SK-MEL-5 (cell line): ENCODE measurements around the gene SYVN1. TPM values are rescaled to one million over a fixed set of nuclear protein-coding genes. Genes with fewer than 3 reads are reported as not detected.

Experiments used
- DNase-seq: peaks from one replicate; pipeline ENCODE4 v3.0.0-alpha.2; 2016; ENCODE audit warnings: low read depth, low spot score
- in situ Hi-C: cut with HindIII; loops from 2 replicates; pipeline ENCODE4 v1.10.0; 2016; ENCODE audit warnings: low sequenced_read_pairs, high pct_unique_total_duplicates, low pct_unique_long_range_greater_than_20kb
- total RNA-seq: library from RNA; depleted of rRNA; stranded (reverse); fragments of >200 nt; shearing (Covaris generic); gene quantifications from 2 replicates; pipeline ENCODE4 v1.2.3, GENCODE V29; 2014

SYVN1 gene
- total RNA-seq, 1 experiment from 2014 or later = 8.9 TPM

GRCh38 chr11:65118097-65118837 lies 16.1 kb downstream of the SYVN1 start:
- DNase-seq = no peak
- in situ Hi-C loops = no loop called here

GRCh38 chr11:65117206-65118096 lies 16.9 kb downstream of the SYVN1 start, which contains the start of gene ZNHIT2:
TSS of gene ZNHIT2 (minus strand) at chr11:65117701. CDS start at chr11:65117653, 48 bp downstream.
- in situ Hi-C loops = no loop called here

GRCh38 chr11:65116370-65117205 lies 17.7 kb downstream of the SYVN1 start:
- in situ Hi-C loops = no loop called here
- peak; percentile 41 for DNase-seq

More at GRCh38 chr11:65117206-65118096, 16.9 kb downstream of the SYVN1 start, which contains the start of gene ZNHIT2:
- peak; percentile 97 for DNase-seq

GRCh38 chr11:65115361-65116082 lies 18.8 kb downstream of the SYVN1 start:
- no peak for DNase-seq
- in situ Hi-C loops = no loop called here

GRCh38 chr11:65114538-65115171 lies 19.7 kb downstream of the SYVN1 start:
- in situ Hi-C loops = no loop called here
- DNase-seq = no peak

- in situ Hi-C loops = no loop called here
- no peak for DNase-seq
Measured at GRCh38 chr11:65113839-65114238, 20.5 kb downstream of the SYVN1 start.

- in situ Hi-C loops = no loop called here
- no peak for DNase-seq
Measured at GRCh38 chr11:65113361-65113756, 21.0 kb downstream of the SYVN1 start.

- in situ Hi-C loops = no loop called here
- no peak for DNase-seq
Measured at GRCh38 chr11:65112546-65113360, 21.6 kb downstream of the SYVN1 start.

GRCh38 chr11:65111744-65112545 lies 22.4 kb downstream of the SYVN1 start, which contains the start of gene TM7SF2:
TSS of gene TM7SF2 (plus strand) at chr11:65111872. CDS start at chr11:65112016, 144 bp downstream.
- peak; percentile 88 for DNase-seq
- in situ Hi-C loops = no loop called here

GRCh38 chr11:65111159-65111743 lies 23.1 kb downstream of the SYVN1 start:
- in situ Hi-C loops = no loop called here
- DNase-seq = no peak

- DNase-seq = peak; percentile 82
- in situ Hi-C loops = no loop called here
Measured at GRCh38 chr11:65110354-65110861, 23.9 kb downstream of the SYVN1 start.

- in situ Hi-C loops = no loop called here
Measured at GRCh38 chr11:65109231-65110198, 24.8 kb downstream of the SYVN1 start.

GRCh38 chr11:65108469-65109123 lies 25.7 kb downstream of the SYVN1 start:
- DNase-seq = no peak
- in situ Hi-C loops = no loop called here

More at GRCh38 chr11:65109231-65110198, 24.8 kb downstream of the SYVN1 start:
- DNase-seq = no peak
